ENCODE measurements around the gene B4GALT7. TPM values are rescaled to one million over a fixed set of nuclear protein-coding genes. Genes with fewer than 3 reads are reported as not detected.

B4GALT7 gene
- total and polyA plus RNA-seq, 2 experiments from 2014 or later, result 35.2 to 53.5 TPM

- Histone ChIP-seq H3K9me2 (ENCODE audit: insufficient read depth) (no peaks in the 10 kb centered on the region), H3K9ac (no peak overlapping the region), H3K4me1 (ENCODE audit: insufficient read depth) (peaks cover 8% of the 10 kb centered on the region), H3K27me3 (replicated peaks; ENCODE audit: insufficient read depth) (no peaks in the 10 kb centered on the region), H3K4me2 (ENCODE audit: unreplicated experiment) (no peak overlapping the region), H2AFZ (no peak overlapping the region), H3K27ac (no peak overlapping the region), H4K20me1 (ENCODE audit: insufficient read depth) (no peaks in the 10 kb centered on the region), H3K36me3 (ENCODE audit: low read depth) (no peaks in the 10 kb centered on the region), H3F3A (ENCODE audit: insufficient read depth) (peaks cover 16% of the 10 kb centered on the region; the same call in 1 of the 2 replicates), H3K79me2 (ENCODE audit: insufficient read depth) (peaks cover 23% of the 10 kb centered on the region), H3K4me3 (no peak overlapping the region), H3K9me3 (ENCODE audit: low read depth) (no peaks in the 10 kb centered on the region)
- in situ Hi-C loops (cut with MboI), result loop anchor here (25.0 kb wide), 1 partner anchor 560 kb away; the partner anchor contains the start of gene NHP2
- 79 to 80% methylated on average over 4 of the region's 4 CpGs for WGBS, 2 experiments (ENCODE audit: low coverage in 1 of 2, low lambda C conversion rate in 2 of 2, missing lambda C conversion rate in 2 of 2)
- TF ChIP-seq EZH2phosphoT487 (IDR thresholded peaks at IDR 0.05; ENCODE audit: insufficient read depth, low read depth) (no peak), EZH2 (IDR thresholded peaks at IDR 0.05; ENCODE audit: insufficient read depth, poor library complexity, severe bottlenecking) (no peak)
- no peak for DNase-seq
These were observed 2.5 kb downstream of the B4GALT7 start for GRCh38 chr5:177602458-177602830.

DNA sequence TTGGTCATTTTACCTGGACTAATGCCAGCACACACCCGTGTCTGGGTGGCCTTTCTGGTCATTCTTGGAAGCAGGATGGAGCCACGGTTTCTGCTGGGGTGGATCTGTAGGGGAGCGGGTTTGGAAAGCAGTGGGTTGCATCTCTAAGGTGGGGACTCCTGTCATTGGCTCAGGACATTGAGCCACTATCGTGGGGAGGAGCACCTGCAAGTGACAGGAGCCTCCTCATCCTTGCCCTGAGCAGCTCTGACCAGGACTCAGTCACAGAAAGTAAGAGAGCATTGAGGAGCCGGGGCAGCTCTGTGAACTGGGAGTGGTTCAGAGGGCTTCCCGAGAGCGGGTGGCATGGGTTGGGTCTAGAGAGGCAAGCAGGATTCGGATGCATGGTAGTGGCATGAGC is 3.7 kb downstream of the B4GALT7 start:
- Histone ChIP-seq H4K20me1 (ENCODE audit: insufficient read depth) (no peaks in the 10 kb centered on the region), H3K4me2 (ENCODE audit: unreplicated experiment) (no peak overlapping the region), H2AFZ (no peak overlapping the region), H3K9me3 (ENCODE audit: low read depth) (no peaks in the 10 kb centered on the region), H3K27me3 (replicated peaks; ENCODE audit: insufficient read depth) (no peaks in the 10 kb centered on the region), H3K27ac (no peak overlapping the region), H3K9me2 (ENCODE audit: insufficient read depth) (no peaks in the 10 kb centered on the region), H3K4me3 (no peak overlapping the region), H3K4me1 (ENCODE audit: insufficient read depth) (peaks cover 8% of the 10 kb centered on the region), H3F3A (ENCODE audit: insufficient read depth) (peaks cover 6% of the 10 kb centered on the region; the same call in 1 of the 2 replicates), H3K79me2 (ENCODE audit: insufficient read depth) (peaks cover 23% of the 10 kb centered on the region), H3K36me3 (ENCODE audit: low read depth) (no peaks in the 10 kb centered on the region), H3K9ac (no peak overlapping the region)
- no peak for TF ChIP-seq EZH2phosphoT487 (IDR thresholded peaks at IDR 0.05; ENCODE audit: insufficient read depth, low read depth)
- TF ChIP-seq EZH2 (IDR thresholded peaks at IDR 0.05; ENCODE audit: insufficient read depth, poor library complexity, severe bottlenecking), result no peak
- 62 to 64% methylated on average over 8 of the region's 8 CpGs for WGBS, 2 experiments (ENCODE audit: low coverage in 1 of 2, low lambda C conversion rate in 2 of 2, missing lambda C conversion rate in 2 of 2)
- in situ Hi-C loops (cut with MboI), result loop anchor here (25.0 kb wide), 1 partner anchor 559 kb away; the partner anchor contains the start of gene NHP2
- no peak for DNase-seq

GRCh38 chr5:177604116-177604521 is 4.2 kb downstream of the B4GALT7 start:
- no peak for DNase-seq
- H4K20me1 ChIP-seq (ENCODE audit: insufficient read depth), result no peaks in the 10 kb centered on the region

GRCh38 chr5:177604656-177605055 is 4.7 kb downstream of the B4GALT7 start:
- WGBS, 2 experiments (ENCODE audit: low coverage in 1 of 2, low lambda C conversion rate in 2 of 2, missing lambda C conversion rate in 2 of 2), result 83 to 90% methylated on average over 5 of the region's 5 CpGs

More at GRCh38 chr5:177604116-177604521, 4.2 kb downstream of the B4GALT7 start:
- H3K27me3 ChIP-seq (replicated peaks; ENCODE audit: insufficient read depth), result no peaks in the 10 kb centered on the region
- H3K4me3 ChIP-seq, result no peak overlapping the region
- H3K4me2 ChIP-seq (ENCODE audit: unreplicated experiment), result no peak overlapping the region
- H2AFZ ChIP-seq, result no peak overlapping the region
- WGBS, 2 experiments (ENCODE audit: low coverage in 1 of 2, low lambda C conversion rate in 2 of 2, missing lambda C conversion rate in 2 of 2), result 83 to 94% methylated on average over 1 to 27 of the region's 27 CpGs
- H3K4me1 ChIP-seq (ENCODE audit: insufficient read depth), result peaks cover 8% of the 10 kb centered on the region
- no peak for TF ChIP-seq EZH2phosphoT487 (IDR thresholded peaks at IDR 0.05; ENCODE audit: insufficient read depth, low read depth)
- no peak for TF ChIP-seq EZH2 (IDR thresholded peaks at IDR 0.05; ENCODE audit: insufficient read depth, poor library complexity, severe bottlenecking)
- H3K27ac ChIP-seq, result no peak overlapping the region
- H3K9me3 ChIP-seq (ENCODE audit: low read depth), result no peaks in the 10 kb centered on the region
- no peaks in the 10 kb centered on the region for H3K9me2 ChIP-seq (ENCODE audit: insufficient read depth)
- 0 out of 2 replicates have a peak, but pooled peaks cover 3% of the 10 kb centered on the region for H3F3A ChIP-seq (ENCODE audit: insufficient read depth)
- no peak overlapping the region for H3K9ac ChIP-seq
- in situ Hi-C loops (cut with MboI), result loop anchor here (25.0 kb wide), 1 partner anchor 558 kb away; the partner anchor contains the start of gene NHP2
- no peaks in the 10 kb centered on the region for H3K36me3 ChIP-seq (ENCODE audit: low read depth)
- H3K79me2 ChIP-seq (ENCODE audit: insufficient read depth), result peaks cover 23% of the 10 kb centered on the region

More at GRCh38 chr5:177604656-177605055, 4.7 kb downstream of the B4GALT7 start:
- H3F3A ChIP-seq (ENCODE audit: insufficient read depth), result no peaks in the 10 kb centered on the region
- no peak overlapping the region for H3K4me3 ChIP-seq
- no peak overlapping the region for H3K4me2 ChIP-seq (ENCODE audit: unreplicated experiment)
- H3K36me3 ChIP-seq (ENCODE audit: low read depth), result no peaks in the 10 kb centered on the region
- H3K9me3 ChIP-seq (ENCODE audit: low read depth), result no peaks in the 10 kb centered on the region
- peaks cover 23% of the 10 kb centered on the region for H3K79me2 ChIP-seq (ENCODE audit: insufficient read depth)
- TF ChIP-seq EZH2 (IDR thresholded peaks at IDR 0.05; ENCODE audit: insufficient read depth, poor library complexity, severe bottlenecking) (no peak), EZH2phosphoT487 (IDR thresholded peaks at IDR 0.05; ENCODE audit: insufficient read depth, low read depth) (no peak)
- H3K4me1 ChIP-seq (ENCODE audit: insufficient read depth), result peaks cover 8% of the 10 kb centered on the region
- H4K20me1 ChIP-seq (ENCODE audit: insufficient read depth), result no peaks in the 10 kb centered on the region
- no peak overlapping the region for H3K9ac ChIP-seq
- no peak overlapping the region for H2AFZ ChIP-seq
- H3K9me2 ChIP-seq (ENCODE audit: insufficient read depth), result no peaks in the 10 kb centered on the region
- no peak for DNase-seq
- no peak overlapping the region for H3K27ac ChIP-seq
- in situ Hi-C loops (cut with MboI), result loop anchor here (25.0 kb wide), 1 partner anchor 558 kb away; the partner anchor contains the start of gene NHP2
- H3K27me3 ChIP-seq (replicated peaks; ENCODE audit: insufficient read depth), result no peaks in the 10 kb centered on the region

Measured in GM23248 (cell line).